Neutrophil (primary cell): Measurements from ENCODE around the gene ARHGAP21.

Experiments used
- H3K27ac ChIP-seq: fragments of 200-600 bp; sonication (generic); 2 replicates; pipeline ENCODE4 v1.5.1; 2016; ENCODE audit warnings: mild to moderate bottlenecking, moderate library complexity
- H3K27me3 ChIP-seq: fragments of 200-600 bp; sonication (generic); 2 replicates; pipeline ENCODE4 v1.6.0; 2016; ENCODE audit warnings: mild to moderate bottlenecking
- H3K36me3 ChIP-seq: fragments of 200-600 bp; sonication (generic); 2 replicates; pipeline ENCODE4 v1.5.1; 2017
- H3K4me1 ChIP-seq, 2 experiments: fragments of 200-600 bp in 1 of 2; sonication (generic) in 1 of 2; 1 replicate in 1 of 2; 2 replicates in 1 of 2; pipeline versions ENCODE4 v1.5.1 to v1.6.1; 2013 to 2016; ENCODE audit warnings: low read depth in 1 of 2, low read length in 1 of 2, mild to moderate bottlenecking in 1 of 2, moderate library complexity in 1 of 2; ENCODE audit not compliant: control insufficient read depth in 1 of 2, insufficient read depth in 1 of 2
- H3K4me3 ChIP-seq, 2 experiments: fragments of 200-600 bp in 1 of 2; sonication (generic) in 1 of 2; 1 replicate in 1 of 2; 2 replicates in 1 of 2; pipeline ENCODE4 v1.5.1; 2013 to 2016; ENCODE audit warnings: low read depth in 1 of 2, low read length in 1 of 2, mild to moderate bottlenecking in 1 of 2, moderate library complexity in 1 of 2
- H3K9me3 ChIP-seq: fragments of 200-600 bp; sonication (generic); 2 replicates; pipeline ENCODE4 v1.5.1; 2016
- CTCF ChIP-seq: fragments of 200-600 bp; sonication (generic); IDR thresholded peaks from 2 replicates; pipeline ENCODE4 v1.5.1; 2016; ENCODE audit warnings: antibody characterized with exemption

The ARHGAP21 gene

GRCh38 chr10:24681572-24682088, 42.1 kb downstream of the ARHGAP21 start:
- no peak for TF ChIP-seq CTCF
- no peaks in the 10 kb centered on the region for H3K9me3 ChIP-seq
- H3K36me3 ChIP-seq: no peaks in the 10 kb centered on the region
- no peaks in the 10 kb centered on the region for H3K27me3 ChIP-seq
- no peak overlapping the region for H3K4me3 ChIP-seq
- H3K4me1 ChIP-seq: no peaks in the 10 kb centered on the region
- H3K27ac ChIP-seq: no peak overlapping the region

- no peak for TF ChIP-seq CTCF
- H3K27me3 ChIP-seq: no peaks in the 10 kb centered on the region
- H3K4me1 ChIP-seq: no peaks in the 10 kb centered on the region
- no peak overlapping the region for H3K4me3 ChIP-seq
- no peak overlapping the region for H3K27ac ChIP-seq
- H3K9me3 ChIP-seq: no peaks in the 10 kb centered on the region
- no peaks in the 10 kb centered on the region for H3K36me3 ChIP-seq
Observed at GRCh38 chr10:24680647-24681524, 42.8 kb downstream of the ARHGAP21 start.

- TF ChIP-seq CTCF: no peak
- Histone ChIP-seq H3K4me3 (no peak overlapping the region), H3K9me3 (no peaks in the 10 kb centered on the region), H3K27ac (no peak overlapping the region), H3K4me1 (no peaks in the 10 kb centered on the region), H3K27me3 (no peaks in the 10 kb centered on the region), H3K36me3 (no peaks in the 10 kb centered on the region)
Observed at GRCh38 chr10:24678757-24679156, 44.9 kb downstream of the ARHGAP21 start.

GRCh38 chr10:24674892-24675632, 48.6 kb downstream of the ARHGAP21 start:
- TF ChIP-seq CTCF: no peak
- Histone ChIP-seq H3K4me3 (no peak overlapping the region), H3K27me3 (no peaks in the 10 kb centered on the region), H3K4me1 (no peaks in the 10 kb centered on the region), H3K36me3 (no peaks in the 10 kb centered on the region), H3K9me3 (no peaks in the 10 kb centered on the region), H3K27ac (no peak overlapping the region)

GRCh38 chr10:24670964-24671670, 52.6 kb downstream of the ARHGAP21 start:
- no peaks in the 10 kb centered on the region for H3K27me3 ChIP-seq
- H3K36me3 ChIP-seq: no peaks in the 10 kb centered on the region
- H3K9me3 ChIP-seq: no peaks in the 10 kb centered on the region
- TF ChIP-seq CTCF: no peak
- no peaks in the 10 kb centered on the region for H3K4me1 ChIP-seq
- no peak overlapping the region for H3K27ac ChIP-seq
- no peak overlapping the region for H3K4me3 ChIP-seq
